Esophagus squamous epithelium (tissue), 4 donors: ENCODE results near the gene PPP2R3C.

Experiments used
- POLR2A ChIP-seq, 4 donors: fragments of 450-650 bp; IDR thresholded peaks; one replicate each; pipeline ENCODE4 v1.6.1; 2017; ENCODE audit warnings: antibody characterized with exemption in 4 of 4, mild to moderate bottlenecking in 4 of 4, moderate library complexity in 3 of 4
- TF ChIP-seq, protein P1 (sequence below), 6 experiments: fragments of 450-650 bp in 4 of 6; fragments of 200-600 bp in 2 of 6; sonication (generic) in 2 of 6; IDR thresholded peaks; one replicate each; pipeline ENCODE4 v1.5.1; 2016 to 2019; ENCODE audit warnings: antibody characterized with exemption in 6 of 6, mild to moderate bottlenecking in 4 of 6, moderate library complexity in 4 of 6

DNA sequence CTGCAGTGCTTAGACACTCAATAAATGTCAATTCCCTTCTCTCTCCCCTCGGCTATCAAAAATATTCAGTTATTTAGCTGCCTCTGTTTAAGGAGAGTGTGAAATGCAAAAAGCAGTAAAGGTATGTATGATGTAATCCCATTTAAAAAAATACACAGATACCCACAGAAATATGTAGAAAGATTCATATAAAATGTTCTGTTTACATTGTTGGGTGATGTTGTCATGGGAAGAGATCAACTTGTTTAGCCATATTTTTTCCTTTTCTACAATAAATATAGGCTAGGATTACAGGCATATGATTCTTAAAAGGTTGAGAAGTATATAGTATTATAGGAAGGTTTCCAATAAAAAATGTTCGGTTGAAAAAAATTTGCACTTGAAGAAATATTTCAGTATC is 7.8 kb downstream of the PPP2R3C start:
- TF ChIP-seq, protein P1, sequence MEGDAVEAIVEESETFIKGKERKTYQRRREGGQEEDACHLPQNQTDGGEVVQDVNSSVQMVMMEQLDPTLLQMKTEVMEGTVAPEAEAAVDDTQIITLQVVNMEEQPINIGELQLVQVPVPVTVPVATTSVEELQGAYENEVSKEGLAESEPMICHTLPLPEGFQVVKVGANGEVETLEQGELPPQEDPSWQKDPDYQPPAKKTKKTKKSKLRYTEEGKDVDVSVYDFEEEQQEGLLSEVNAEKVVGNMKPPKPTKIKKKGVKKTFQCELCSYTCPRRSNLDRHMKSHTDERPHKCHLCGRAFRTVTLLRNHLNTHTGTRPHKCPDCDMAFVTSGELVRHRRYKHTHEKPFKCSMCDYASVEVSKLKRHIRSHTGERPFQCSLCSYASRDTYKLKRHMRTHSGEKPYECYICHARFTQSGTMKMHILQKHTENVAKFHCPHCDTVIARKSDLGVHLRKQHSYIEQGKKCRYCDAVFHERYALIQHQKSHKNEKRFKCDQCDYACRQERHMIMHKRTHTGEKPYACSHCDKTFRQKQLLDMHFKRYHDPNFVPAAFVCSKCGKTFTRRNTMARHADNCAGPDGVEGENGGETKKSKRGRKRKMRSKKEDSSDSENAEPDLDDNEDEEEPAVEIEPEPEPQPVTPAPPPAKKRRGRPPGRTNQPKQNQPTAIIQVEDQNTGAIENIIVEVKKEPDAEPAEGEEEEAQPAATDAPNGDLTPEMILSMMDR (IDR thresholded peaks at IDR 0.05), result no peak
- TF ChIP-seq POLR2A (IDR thresholded peaks at IDR 0.05), result no peak
